ENCODE results near the gene CALCOCO1.

DNA sequence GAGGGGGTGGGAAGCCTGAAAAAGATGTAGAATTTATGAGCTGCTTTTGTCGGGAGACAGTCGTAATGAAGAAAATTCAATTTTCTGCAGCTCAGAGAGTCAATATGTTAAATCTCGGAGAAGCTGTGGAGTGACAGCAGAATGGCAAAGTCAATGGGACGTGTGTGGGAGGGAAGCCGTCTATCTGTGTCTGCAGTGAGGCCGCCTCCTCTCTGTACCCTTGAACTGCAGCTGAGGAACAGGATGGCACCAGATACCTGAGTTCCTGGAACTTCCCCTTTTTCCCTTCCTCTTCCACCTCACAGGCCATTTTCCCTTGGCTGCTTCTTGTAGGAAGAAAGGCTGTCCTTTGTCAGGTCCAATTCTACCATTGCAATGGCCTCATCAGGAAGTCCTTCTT lies 9.3 kb upstream of the CALCOCO1 start:
- TF ChIP-seq, protein P1, sequence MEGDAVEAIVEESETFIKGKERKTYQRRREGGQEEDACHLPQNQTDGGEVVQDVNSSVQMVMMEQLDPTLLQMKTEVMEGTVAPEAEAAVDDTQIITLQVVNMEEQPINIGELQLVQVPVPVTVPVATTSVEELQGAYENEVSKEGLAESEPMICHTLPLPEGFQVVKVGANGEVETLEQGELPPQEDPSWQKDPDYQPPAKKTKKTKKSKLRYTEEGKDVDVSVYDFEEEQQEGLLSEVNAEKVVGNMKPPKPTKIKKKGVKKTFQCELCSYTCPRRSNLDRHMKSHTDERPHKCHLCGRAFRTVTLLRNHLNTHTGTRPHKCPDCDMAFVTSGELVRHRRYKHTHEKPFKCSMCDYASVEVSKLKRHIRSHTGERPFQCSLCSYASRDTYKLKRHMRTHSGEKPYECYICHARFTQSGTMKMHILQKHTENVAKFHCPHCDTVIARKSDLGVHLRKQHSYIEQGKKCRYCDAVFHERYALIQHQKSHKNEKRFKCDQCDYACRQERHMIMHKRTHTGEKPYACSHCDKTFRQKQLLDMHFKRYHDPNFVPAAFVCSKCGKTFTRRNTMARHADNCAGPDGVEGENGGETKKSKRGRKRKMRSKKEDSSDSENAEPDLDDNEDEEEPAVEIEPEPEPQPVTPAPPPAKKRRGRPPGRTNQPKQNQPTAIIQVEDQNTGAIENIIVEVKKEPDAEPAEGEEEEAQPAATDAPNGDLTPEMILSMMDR (IDR thresholded peaks at IDR 0.05): no peak
- no peak for TF ChIP-seq EP300 (IDR thresholded peaks at IDR 0.05)
- no peak for TF ChIP-seq POLR2A (IDR thresholded peaks at IDR 0.05)
- no peak for TF ChIP-seq POLR2AphosphoS5 (IDR thresholded peaks at IDR 0.05)
